Esophagus mucosa (tissue), 1 donor: Measurements from ENCODE around the gene ADAMTS3. TPM values are rescaled to one million over a fixed set of nuclear protein-coding genes. Genes with fewer than 3 reads are reported as not detected.
A peak's percentile ranks its signal among the peaks of the same experiment; 100 is the strongest.

Experiments
- ATAC-seq: fragments of 200-7000 bp; cut with Tn5 transposase; one replicate; pipeline ENCODE4 v1.9.1; 2020
- total RNA-seq: library from RNA; stranded (reverse); gene quantifications from one replicate; pipeline ENCODE4 v1.2.4, GENCODE V29; 2023
- donor health status: DM: yes; HTN: yes; CAD: no.

ADAMTS3 gene
- total RNA-seq, 1 donor from 2014 or later = 0.32 TPM

DNA sequence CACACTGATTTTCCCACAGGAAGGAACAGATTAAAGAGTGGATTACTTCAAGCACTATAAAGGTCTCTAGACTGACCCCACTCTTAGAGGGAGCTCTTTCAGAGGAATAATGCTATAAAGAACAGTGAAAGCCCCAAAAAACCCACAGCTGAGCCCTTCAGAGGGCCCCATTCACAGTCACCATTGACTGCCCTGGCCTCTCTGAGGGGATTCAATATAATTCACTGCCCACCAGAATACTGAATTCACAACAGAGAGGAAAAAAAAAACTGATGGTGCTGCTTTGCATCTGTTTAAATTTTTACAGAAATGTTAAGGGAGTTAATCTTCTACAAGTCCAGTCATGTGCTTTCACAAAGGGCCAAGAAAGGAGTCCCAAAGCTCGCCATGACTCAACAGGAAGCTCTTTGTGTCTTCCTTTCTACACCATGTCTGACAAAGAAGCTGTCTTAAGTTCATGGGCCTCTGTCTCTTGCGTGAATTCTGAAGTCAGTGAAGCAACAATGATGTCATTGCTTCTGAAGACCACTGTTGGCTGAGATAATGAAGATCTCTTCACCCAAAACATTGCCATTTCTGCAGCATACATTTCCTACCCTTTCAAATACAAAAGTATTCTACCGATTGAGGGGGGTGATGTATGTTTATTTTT lies 174.9 kb downstream of the ADAMTS3 start:
- peak; percentile 97 for ATAC-seq

- no peak for ATAC-seq
Measured at GRCh38 chr4:72391281-72391680, 177.7 kb downstream of the ADAMTS3 start.

- ATAC-seq = no peak
Measured at GRCh38 chr4:72390409-72390808, 178.6 kb downstream of the ADAMTS3 start.

- ATAC-seq = no peak
Measured at GRCh38 chr4:72388521-72388920, 180.5 kb downstream of the ADAMTS3 start.

DNA sequence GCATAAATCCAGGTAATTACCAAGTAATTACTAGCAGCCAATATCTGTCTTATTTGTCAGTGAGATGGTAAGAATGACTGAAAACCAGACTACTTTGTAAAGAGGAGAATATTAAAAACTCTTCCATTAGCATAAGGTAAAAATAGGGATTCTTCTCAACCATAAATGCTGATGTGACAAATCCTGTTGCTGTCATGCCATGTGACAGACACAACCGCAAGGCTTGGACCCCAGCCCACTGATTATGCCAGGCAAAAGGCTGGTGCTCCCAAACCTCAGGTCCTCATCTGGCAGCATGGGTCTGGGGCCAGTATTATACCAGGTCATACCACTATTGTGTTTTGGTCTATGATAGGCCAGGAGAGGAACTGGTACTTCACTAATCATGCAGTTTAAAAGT lies 181.1 kb downstream of the ADAMTS3 start:
- ATAC-seq = no peak

- no peak for ATAC-seq
Measured at GRCh38 chr4:72383439-72383838, 185.6 kb downstream of the ADAMTS3 start.

DNA sequence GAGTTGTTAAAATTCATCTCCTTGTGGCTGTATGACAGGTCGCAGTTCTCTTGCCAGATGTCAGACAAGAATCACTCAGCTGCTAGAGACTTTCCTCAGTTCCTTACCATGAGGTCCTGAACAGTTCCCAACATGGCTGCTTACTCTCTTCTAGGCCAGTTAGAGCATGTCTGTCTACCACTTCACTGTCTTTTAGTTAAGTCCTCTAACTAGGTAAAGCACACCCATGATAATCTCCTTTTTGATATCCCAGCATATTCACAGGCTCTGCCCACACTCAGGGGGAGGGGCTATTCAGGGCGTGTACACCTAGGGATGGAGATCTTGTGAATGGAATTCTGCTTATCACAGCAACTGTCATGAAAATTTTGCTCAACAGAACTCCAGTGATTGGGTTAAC lies 190.1 kb downstream of the ADAMTS3 start:
- ATAC-seq = no peak

GRCh38 chr4:72377491-72378194 lies 191.4 kb downstream of the ADAMTS3 start:
- ATAC-seq = no peak

DNA sequence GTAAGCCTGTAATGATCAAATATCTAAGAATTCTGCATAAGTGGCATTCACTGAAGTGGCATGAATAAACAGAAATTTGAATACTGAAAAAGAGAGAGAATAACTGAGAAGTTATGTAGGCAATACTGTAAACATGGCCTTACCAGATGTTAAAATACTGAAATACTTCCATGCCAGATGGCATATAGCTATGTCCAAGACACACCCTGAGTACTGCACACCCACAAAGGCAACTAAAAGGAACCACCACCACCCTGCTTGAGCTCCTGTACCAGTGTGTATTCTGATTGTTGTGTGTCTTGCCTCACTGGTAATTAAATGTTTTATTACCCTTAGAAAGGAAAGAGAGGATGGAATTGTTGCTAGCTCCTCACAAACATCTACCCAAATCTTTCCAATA lies 192.1 kb downstream of the ADAMTS3 start:
- no peak for ATAC-seq

GRCh38 chr4:72375073-72375736 lies 193.8 kb downstream of the ADAMTS3 start:
- ATAC-seq = no peak

- no peak for ATAC-seq
Measured at GRCh38 chr4:72374159-72374558, 194.9 kb downstream of the ADAMTS3 start.

DNA sequence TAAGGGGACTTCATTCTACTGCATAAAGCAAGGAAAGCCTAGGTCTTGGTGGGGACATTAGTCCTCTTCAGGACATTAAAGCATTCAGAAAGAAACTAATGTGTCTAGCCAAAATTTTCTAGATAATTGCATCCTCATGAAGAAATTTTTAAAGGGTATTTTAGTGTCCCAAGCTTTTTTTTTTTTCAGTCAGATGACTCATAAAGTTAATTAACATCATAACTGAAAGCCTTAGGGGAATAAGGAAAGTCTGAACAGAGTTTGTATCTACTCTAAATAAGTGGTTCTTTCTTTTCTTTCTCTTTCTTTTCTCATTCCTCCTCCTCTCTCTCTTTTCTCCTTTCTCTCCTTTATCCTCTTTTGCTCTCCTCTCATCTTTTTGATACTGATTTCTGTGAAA lies 202.4 kb downstream of the ADAMTS3 start:
- ATAC-seq = no peak

DNA sequence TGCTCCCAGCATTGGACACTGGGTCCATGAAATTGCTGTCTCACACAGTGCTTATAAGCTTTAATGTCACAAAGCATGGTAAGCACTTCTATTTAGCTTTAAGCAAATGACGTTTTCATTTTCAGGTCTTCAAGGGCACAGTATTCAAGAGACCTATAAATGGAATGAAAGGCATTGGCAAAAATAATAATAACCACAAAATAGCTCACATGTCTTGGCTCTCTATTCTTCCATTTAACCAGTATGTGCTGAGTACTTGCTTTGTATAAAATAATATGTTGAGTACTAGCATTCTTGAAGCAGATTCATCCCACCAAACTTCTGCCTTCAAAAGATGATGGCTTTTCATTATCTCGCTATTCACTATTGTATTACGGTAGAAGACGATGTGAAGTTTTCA lies 203.0 kb downstream of the ADAMTS3 start:
- ATAC-seq = no peak

- ATAC-seq = no peak
Measured at GRCh38 chr4:72365016-72365415, 204.0 kb downstream of the ADAMTS3 start.

GRCh38 chr4:72360075-72360474 lies 208.9 kb downstream of the ADAMTS3 start:
- no peak for ATAC-seq

DNA sequence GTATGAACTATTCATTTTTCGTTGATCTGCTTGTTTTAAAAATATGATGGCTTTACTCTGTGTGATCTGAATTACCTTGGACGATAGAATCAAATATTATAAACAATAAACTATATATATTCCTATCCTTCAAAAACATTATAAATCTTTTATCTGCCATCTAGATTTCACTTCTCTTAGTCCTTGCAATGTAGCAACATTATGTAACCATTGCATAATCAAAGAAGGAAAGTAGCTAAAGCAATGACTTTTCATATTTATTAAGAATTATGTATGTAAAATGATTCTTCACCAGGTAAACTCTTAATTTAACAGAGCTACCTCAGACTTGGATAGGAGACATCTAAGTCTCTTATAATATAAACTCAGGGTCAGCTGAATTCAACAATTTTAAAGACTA lies 210.5 kb downstream of the ADAMTS3 start:
- no peak for ATAC-seq

GRCh38 chr4:72357908-72358307 lies 211.1 kb downstream of the ADAMTS3 start:
- ATAC-seq = no peak

GRCh38 chr4:72352711-72353110 lies 216.3 kb downstream of the ADAMTS3 start:
- ATAC-seq = no peak

DNA sequence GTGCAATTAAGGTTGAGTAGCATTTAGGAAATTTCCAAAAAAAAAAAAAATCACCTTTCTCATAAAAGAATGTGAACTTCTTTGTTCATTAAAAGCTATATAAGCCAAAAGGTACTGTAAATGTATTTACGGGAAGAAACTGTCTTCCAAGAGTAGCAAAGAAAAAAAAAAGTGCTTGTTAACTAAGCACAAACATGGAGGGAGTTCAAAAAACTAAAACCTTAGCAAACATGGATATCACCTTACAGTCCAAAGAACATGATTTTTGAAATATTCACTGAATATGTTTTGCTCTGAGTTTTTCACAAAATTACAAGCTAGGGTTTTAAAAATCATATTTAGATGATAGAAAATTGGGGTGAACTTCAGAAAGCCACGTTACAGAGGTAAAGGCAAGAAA lies 217.5 kb downstream of the ADAMTS3 start:
- no peak for ATAC-seq

DNA sequence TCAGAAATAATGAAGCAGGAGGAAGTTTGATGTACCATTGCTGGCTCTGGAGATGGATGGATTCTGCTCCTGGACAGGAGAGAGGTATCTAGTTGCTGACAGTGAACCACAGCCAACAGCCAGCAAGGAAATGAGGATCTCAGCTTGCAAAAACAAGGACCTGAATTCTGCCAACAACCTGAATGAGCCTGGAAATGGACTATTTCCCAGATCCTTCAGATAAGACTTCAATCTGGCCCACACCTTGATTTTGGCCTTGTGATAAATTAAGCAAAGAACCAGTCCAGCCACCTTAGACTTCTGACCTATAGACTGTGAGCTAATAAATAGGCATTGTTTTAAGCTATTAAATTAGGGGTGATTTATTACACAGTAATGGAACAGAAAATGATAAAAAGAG lies 220.3 kb downstream of the ADAMTS3 start:
- no peak for ATAC-seq

GRCh38 chr4:72344418-72344817 lies 224.6 kb downstream of the ADAMTS3 start:
- ATAC-seq = peak; percentile 33

- ATAC-seq = no peak
Measured at GRCh38 chr4:72341432-72341820, 227.6 kb downstream of the ADAMTS3 start.

- peak; percentile 77 for ATAC-seq
Measured at GRCh38 chr4:72340803-72341431, 228.1 kb downstream of the ADAMTS3 start.

DNA sequence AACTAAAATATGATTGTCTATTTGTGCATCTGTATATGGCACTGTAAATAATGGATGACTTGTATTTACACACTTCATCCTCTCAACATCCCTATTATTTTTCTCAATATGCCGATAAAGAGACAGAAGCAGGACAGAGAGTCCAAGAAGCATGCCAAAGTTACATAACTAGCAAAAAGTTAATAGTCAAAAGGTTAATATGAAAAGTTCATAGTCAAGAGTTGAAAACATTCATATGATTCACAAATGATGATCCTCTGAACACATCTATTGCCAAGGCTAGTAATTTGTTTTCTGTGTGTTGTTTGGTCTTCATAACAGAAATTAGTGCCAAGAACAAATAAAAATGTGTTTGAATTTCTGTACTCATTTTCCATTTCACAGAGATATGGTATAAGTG lies 231.0 kb downstream of the ADAMTS3 start:
- no peak for ATAC-seq
